ENCODE measurements around the gene USP6.
"Not testable (repeated sequence)": the region's sequence is repeated elsewhere in the genome, so short reads cannot be mapped to it uniquely, and the experiment has no call there.

GRCh38 chr17:5124896-5125295 lies 9.1 kb downstream of the USP6 start:
- TF ChIP-seq, protein P1, sequence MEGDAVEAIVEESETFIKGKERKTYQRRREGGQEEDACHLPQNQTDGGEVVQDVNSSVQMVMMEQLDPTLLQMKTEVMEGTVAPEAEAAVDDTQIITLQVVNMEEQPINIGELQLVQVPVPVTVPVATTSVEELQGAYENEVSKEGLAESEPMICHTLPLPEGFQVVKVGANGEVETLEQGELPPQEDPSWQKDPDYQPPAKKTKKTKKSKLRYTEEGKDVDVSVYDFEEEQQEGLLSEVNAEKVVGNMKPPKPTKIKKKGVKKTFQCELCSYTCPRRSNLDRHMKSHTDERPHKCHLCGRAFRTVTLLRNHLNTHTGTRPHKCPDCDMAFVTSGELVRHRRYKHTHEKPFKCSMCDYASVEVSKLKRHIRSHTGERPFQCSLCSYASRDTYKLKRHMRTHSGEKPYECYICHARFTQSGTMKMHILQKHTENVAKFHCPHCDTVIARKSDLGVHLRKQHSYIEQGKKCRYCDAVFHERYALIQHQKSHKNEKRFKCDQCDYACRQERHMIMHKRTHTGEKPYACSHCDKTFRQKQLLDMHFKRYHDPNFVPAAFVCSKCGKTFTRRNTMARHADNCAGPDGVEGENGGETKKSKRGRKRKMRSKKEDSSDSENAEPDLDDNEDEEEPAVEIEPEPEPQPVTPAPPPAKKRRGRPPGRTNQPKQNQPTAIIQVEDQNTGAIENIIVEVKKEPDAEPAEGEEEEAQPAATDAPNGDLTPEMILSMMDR (IDR thresholded peaks at IDR 0.05), result not testable (repeated sequence)
- not testable (repeated sequence) for TF ChIP-seq POLR2A (IDR thresholded peaks at IDR 0.05)
